GM12878 (cell line): ENCODE data around the gene BAHD1. TPM values are rescaled to one million over a fixed set of nuclear protein-coding genes. Genes with fewer than 3 reads are reported as not detected.

Source experiments
- ATAC-seq: fragments of 200-7000 bp; cut with Tn5 transposase; 3 replicates; pipeline ENCODE4 v1.9.1; 2020; ENCODE audit warnings: mild to moderate bottlenecking, moderate library complexity
- BruUV-seq: library from RNA; stranded (reverse); fragments of 400-500 nt; replicated peaks from 2 replicates; lab custom pipeline; 2021; lab: Mats Ljungman, UMichigan
- CTCF ChIA-PET: fragments of 300-600 bp; sonication (Branson Sonifier 250); formaldehyde crosslinking; extraction: SDS; loops from one replicate; lab custom pipeline; 2021; ENCODE audit warnings: inconsistent platforms; lab: Yijun Ruan, JAX
- POLR2A ChIA-PET: fragments of 350-600 bp; formaldehyde crosslinking; extraction: SDS; loops from one replicate; lab custom pipeline; 2021; ENCODE audit warnings: inconsistent platforms; lab: Charles Lee
- RAD21 ChIA-PET: fragments of 300-600 bp; sonication (Branson Sonifier 250); formaldehyde crosslinking; loops from one replicate; lab custom pipeline; 2023; ENCODE audit warnings: antibody characterized with exemption; ENCODE audit not compliant: unreplicated experiment; lab: Charles Lee
- SMC1A ChIA-PET: fragments of 300-600 bp; sonication (Branson Sonifier 250); formaldehyde crosslinking; loops from one replicate; lab custom pipeline; 2023; ENCODE audit not compliant: unreplicated experiment, uncharacterized antibody; lab: Charles Lee
- DNase-seq: peaks from one replicate; pipeline ENCODE4 v3.0.0-alpha.2; 2011; ENCODE audit warnings: low read depth, low spot score
- FAIRE-seq: peaks from 3 replicates; lab custom pipeline; 2011; peaks lifted over from hg19 to GRCh38; lab: Jason Lieb, UNC
- H2AFZ ChIP-seq: 2 replicates; pipeline ENCODE4 v1.6.0; 2011; ENCODE audit warnings: low read depth, low read length, control low read depth; ENCODE audit not compliant: control insufficient read depth
- H3K27ac ChIP-seq: 2 replicates; pipeline ENCODE4 v1.5.1; 2011; ENCODE audit warnings: control low read depth; ENCODE audit not compliant: control insufficient read depth, insufficient read depth
- H3K27me3 ChIP-seq, 2 experiments: replicated peaks in 1 of 2; 2 replicates each; pipeline versions ENCODE4 v1.6.0 to v1.6.1; 2011; ENCODE audit warnings: low read length in 1 of 2; ENCODE audit not compliant: control insufficient read depth in 2 of 2, insufficient read depth in 2 of 2
- H3K36me3 ChIP-seq, 2 experiments: 2 replicates each; pipeline ENCODE4 v1.5.1; 2011; ENCODE audit warnings: low read length in 1 of 2; ENCODE audit not compliant: control insufficient read depth in 2 of 2, insufficient read depth in 2 of 2
- H3K4me1 ChIP-seq: 2 replicates; pipeline ENCODE4 v1.6.1; 2011; ENCODE audit warnings: mild to moderate bottlenecking, low read length, moderate library complexity, mixed read lengths; ENCODE audit not compliant: control insufficient read depth, insufficient read depth
- H3K4me2 ChIP-seq: 2 replicates; pipeline ENCODE4 v1.6.0; 2011; ENCODE audit warnings: control low read depth; ENCODE audit not compliant: control insufficient read depth, insufficient read depth
- H3K4me3 ChIP-seq: fragments of 200-600 bp; sonication (generic); 2 replicates; pipeline ENCODE4 v1.5.1; 2016
- H3K79me2 ChIP-seq: 2 replicates; pipeline ENCODE4 v1.6.0; 2011; ENCODE audit warnings: low read length; ENCODE audit not compliant: control insufficient read depth, insufficient read depth
- H3K9ac ChIP-seq: 2 replicates; pipeline ENCODE4 v1.8.0; 2011; ENCODE audit warnings: low read length, control low read depth, mixed read lengths; ENCODE audit not compliant: control insufficient read depth, insufficient read depth
- H3K9me3 ChIP-seq: replicated peaks from 3 replicates; pipeline ENCODE4 v1.5.1; 2011; ENCODE audit warnings: mild to moderate bottlenecking, low read length; ENCODE audit not compliant: control insufficient read depth, insufficient read depth
- H4K20me1 ChIP-seq: 2 replicates; pipeline ENCODE4 v1.6.0; 2011; ENCODE audit not compliant: control insufficient read depth, insufficient read depth
- CUX1 ChIP-seq: IDR thresholded peaks from 2 replicates; pipeline ENCODE4 v1.6.1; 2012; ENCODE audit warnings: improper control_type of control experiment, low read depth, low read length; ENCODE audit not compliant: insufficient replicate concordance
- EGR1 ChIP-seq, 2 experiments: IDR thresholded peaks; 1 replicate in 1 of 2; 2 replicates in 1 of 2; pipeline ENCODE4 v1.6.1; 2011 to 2012; ENCODE audit warnings: low read depth in 2 of 2, low read length in 2 of 2, borderline replicate concordance in 1 of 2, mild to moderate bottlenecking in 1 of 2, moderate library complexity in 1 of 2
- GATAD2B ChIP-seq: fragments of 450-650 bp; conservative IDR thresholded peaks from 2 replicates; pipeline ENCODE4 v1.6.1; 2017; ENCODE audit warnings: low read depth, mild to moderate bottlenecking, moderate library complexity
- HDGF ChIP-seq: fragments of 450-650 bp; IDR thresholded peaks from 2 replicates; pipeline ENCODE4 v1.6.1; 2016; ENCODE audit warnings: antibody characterized with exemption
- IKZF1 ChIP-seq: fragments of 450-650 bp; conservative IDR thresholded peaks from 2 replicates; pipeline ENCODE4 v1.6.1; 2017; ENCODE audit warnings: antibody characterized with exemption, mild to moderate bottlenecking
- IRF5 ChIP-seq: fragments of 450-650 bp; IDR thresholded peaks from 2 replicates; pipeline ENCODE4 v1.6.1; 2017; ENCODE audit warnings: borderline replicate concordance
- POLR2A ChIP-seq: IDR thresholded peaks from 2 replicates; pipeline ENCODE4 v1.6.1; 2011; ENCODE audit warnings: low read depth, mild to moderate bottlenecking, low read length
- POU2F2 ChIP-seq: IDR thresholded peaks from 3 replicates; pipeline ENCODE4 v1.6.1; 2011; ENCODE audit warnings: low read depth, mild to moderate bottlenecking, low read length, borderline replicate concordance
- RFX5 ChIP-seq: IDR thresholded peaks from 2 replicates; pipeline ENCODE4 v1.6.1; 2011; ENCODE audit warnings: low read depth, low read length, improper control_type of control experiment
- TAF1 ChIP-seq: IDR thresholded peaks from 2 replicates; pipeline ENCODE4 v1.6.1; 2011; ENCODE audit warnings: mild to moderate bottlenecking, low read depth, low read length, borderline replicate concordance
- ZNF207 ChIP-seq: fragments of 450-650 bp; IDR thresholded peaks from 2 replicates; pipeline ENCODE4 v1.6.1; 2014; ENCODE audit warnings: antibody characterized with exemption, mild to moderate bottlenecking, borderline replicate concordance
- ZNF687 ChIP-seq: fragments of 450-650 bp; IDR thresholded peaks from 2 replicates; pipeline ENCODE4 v1.6.1; 2017; ENCODE audit warnings: mild to moderate bottlenecking, moderate library complexity
- WGBS: methylation state at CpG from one replicate; pipeline ENCODE4 v1.1.6; 2016; ENCODE audit warnings: low lambda C conversion rate; ENCODE audit not compliant: insufficient replicate concordance, insufficient coverage; ENCODE audit errors: missing lambda C conversion rate; 5-methylcytosine and 5-hydroxymethylcytosine counted together
- in situ Hi-C: fragments of 300-500 bp; cut with MboI; formaldehyde crosslinking; loops from 9 replicates; pipeline ENCODE4 v1.14.3; 2018; ENCODE audit warnings: mixed read lengths
- intact Hi-C: fragments of 100-400 bp; cut with micrococcal nuclease; formaldehyde crosslinking; loops from one replicate; pipeline ENCODE4 v1.14.2; 2022; ENCODE audit not compliant: unreplicated experiment
- polyA plus RNA-seq, 11 experiments: library from polyadenylated mRNA; depleted of rRNA in 4 of 11; unstranded in 6 of 11; stranded (reverse) in 5 of 11; fragments of >200 nt; fragmentation: Nextera tagmentation in 4 of 11; fragmentation: Illumina TruSeq in 1 of 11; extraction: Ambion mirVana in 4 of 11; extraction: Trizol in 1 of 11; gene quantifications; 1 replicate in 1 of 11; 2 replicates in 10 of 11; pipeline versions ENCODE4 v1.2.1 to v1.2.3, GENCODE V29; 2011 to 2016; ENCODE audit warnings: inconsistent platforms in 2 of 11, missing spikeins in 2 of 11, low read depth in 1 of 11
- total RNA-seq, 4 experiments: library from RNA; depleted of rRNA in 3 of 4; stranded (reverse); fragments of >200 nt in 3 of 4; fragmentation: Illumina TruSeq in 1 of 4; extraction: Trizol in 1 of 4; gene quantifications; 2 replicates each; pipeline versions ENCODE4 v1.2.1 to v1.2.3, GENCODE V29; 2013 to 2021

BAHD1 gene
- total and polyA plus RNA-seq, 10 of the 15 experiments (the other 5 are each of a cell fraction or from before 2014, with no cell fraction given): 0.21 to 21.8 (median 5.8) TPM

- peak; percentile 65 for FAIRE-seq
- H2AFZ ChIP-seq: peak within 1 kb of the TSS; percentile 81
- intact Hi-C loops: no loop called here
- DNase-seq: no peak
- peaks cover 9% of the 10 kb centered on the region for H3K79me2 ChIP-seq
- in situ Hi-C loops: no loop called here
- peaks cover 3 to 8% of the 10 kb centered on the region in 2 experiments for H3K36me3 ChIP-seq
- peak; percentile 84 for ATAC-seq
- H3K27ac ChIP-seq: peak within 1 kb of the TSS; percentile 70
- H3K4me1 ChIP-seq: peaks cover 15% of the 10 kb centered on the region
- POLR2A ChIA-PET: interaction anchor here (1.3 kb wide), 1 partner anchor 28 kb away, joined by 4 read pairs; no protein-coding TSS in a partner anchor
- WGBS: 31% methylated on average over 17 of the region's 52 CpGs
- H4K20me1 ChIP-seq: no peaks in the 10 kb centered on the region
- H3K9ac ChIP-seq: peak within 1 kb of the TSS; percentile 77
- RAD21 ChIA-PET: no interaction called here
- H3K4me2 ChIP-seq: peak within 1 kb of the TSS; percentile 94
- CTCF ChIA-PET: interaction anchor here (1.0 to 1.2 kb wide), 3 partner anchors 14 to 49 kb away, joined by 3 to 4 read pairs (median 3); no protein-coding TSS in a partner anchor
- BruUV-seq: TSS peak; percentile 55
- SMC1A ChIA-PET: no interaction called here
- peak within 1 kb of the TSS; percentile 85 for H3K4me3 ChIP-seq
- H3K27me3 ChIP-seq: no peaks in the 10 kb centered on the region
- no peaks in the 10 kb centered on the region for H3K9me3 ChIP-seq
- no peak for TF ChIP-seq IRF5
- peak; percentile 26; the same call in 1 of the 2 replicates for TF ChIP-seq TAF1
- 0 out of 2 replicates have a peak, but pooled peaks have one; percentile 49 for TF ChIP-seq HDGF
- TF ChIP-seq POU2F2: 0 out of 3 replicates have a peak, but pooled peaks have one; percentile 6
- no peak for TF ChIP-seq RFX5
- peak; percentile 31; the same call in 1 of the 2 replicates for TF ChIP-seq GATAD2B
- peak; percentile 37; the same call in 1 of the 2 replicates for TF ChIP-seq IKZF1
- TF ChIP-seq CUX1: no peak
- peak; percentile 55; the same call in 1 of the 2 replicates for TF ChIP-seq POLR2A
- TF ChIP-seq ZNF687: 0 out of 2 replicates have a peak, but pooled peaks have one; percentile 26
- TF ChIP-seq EGR1 (IDR thresholded peaks at IDR 0.05; ENCODE audit: borderline replicate concordance in 1 of 2, low read depth in 2 of 2, low read length in 2 of 2): peak in 1 of 2 experiments; percentile 98; a peak in 2 of 3 replicates
- TF ChIP-seq ZNF207: 0 out of 2 replicates have a peak, but pooled peaks have one; percentile 43
Measured at GRCh38 chr15:40470423-40471104, 29.8 kb downstream of the BAHD1 start, which contains the start of gene CHST14. Gene CHST14, plus strand, starts transcription at chr15:40470984. Its CDS starts 230 bp downstream, at chr15:40471214.
